GM04503 (cell line): Measurements from ENCODE around the gene SORBS1.
A peak's percentile ranks its signal among the peaks of the same experiment; 100 is the strongest.

Experiments
- DNase-seq: peaks from one replicate; pipeline ENCODE4 v3.0.0-alpha.2; 2012; ENCODE audit warnings: low read depth

Gene SORBS1

DNA sequence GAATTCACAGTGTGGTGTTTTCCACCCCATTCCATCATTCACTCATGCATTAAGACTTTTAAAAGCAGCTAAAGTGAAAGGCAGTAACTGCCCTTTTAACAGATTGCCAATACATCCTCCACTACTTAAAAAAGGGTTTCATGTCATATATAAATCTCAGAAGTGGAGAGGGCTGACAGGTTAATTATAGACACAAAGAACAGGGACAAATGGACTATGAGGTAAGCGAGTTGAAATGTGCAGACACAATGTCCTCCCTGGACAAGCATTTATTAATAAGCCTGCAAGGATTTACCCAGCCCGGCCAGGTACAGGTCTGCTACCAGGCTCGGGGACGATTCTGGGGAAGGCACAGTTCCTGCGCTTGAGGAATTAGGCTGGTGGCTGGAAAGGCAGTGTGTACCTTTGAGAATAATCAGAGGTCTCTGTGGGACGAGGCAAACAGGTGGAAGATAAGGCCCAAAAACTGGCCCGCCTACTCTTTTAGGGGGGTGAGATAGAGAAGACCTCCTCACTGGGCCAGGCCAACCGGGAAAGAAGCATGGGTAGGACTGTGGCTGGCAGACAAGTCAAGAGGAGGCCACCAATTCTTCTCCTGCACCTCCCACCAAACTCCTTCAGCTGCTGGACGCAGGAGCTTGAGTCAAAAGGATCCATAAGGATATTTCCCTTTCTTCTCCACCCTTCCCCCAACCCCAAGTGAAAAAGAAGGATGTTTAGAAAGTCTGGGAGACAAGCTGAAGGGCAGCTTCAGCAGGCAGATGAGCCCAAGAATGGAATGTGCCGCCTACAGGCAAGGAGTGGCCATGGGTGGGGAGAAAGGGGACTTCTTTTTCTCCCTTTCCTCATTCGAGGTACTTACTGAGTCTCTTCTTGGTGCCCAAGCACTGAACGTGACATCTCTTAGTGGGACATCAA lies 271.9 kb downstream of the SORBS1 start:
- DNase-seq: no peak

GRCh38 chr10:95288303-95288702 lies 272.9 kb downstream of the SORBS1 start:
- DNase-seq: no peak

DNA sequence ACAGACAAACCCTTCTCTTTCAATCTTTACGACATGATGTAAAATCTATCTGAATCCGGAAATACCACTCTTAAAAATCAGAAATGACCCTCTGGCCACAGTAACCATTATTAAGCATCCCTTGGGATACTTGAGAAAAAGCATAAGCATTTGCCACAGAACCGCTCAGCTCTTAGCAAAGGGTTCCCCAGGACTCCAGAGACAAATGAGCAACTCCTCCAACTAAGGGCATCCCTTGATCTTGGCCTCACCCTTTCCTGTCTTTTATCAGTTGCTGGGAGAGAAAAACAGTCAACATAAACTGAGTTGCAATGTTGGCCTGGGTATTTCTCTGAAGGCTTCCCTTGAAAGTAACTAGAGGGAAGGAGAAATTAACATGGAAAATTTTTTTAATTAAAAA lies 273.9 kb downstream of the SORBS1 start:
- peak; percentile 76 for DNase-seq

GRCh38 chr10:95286707-95287106 lies 274.5 kb downstream of the SORBS1 start:
- DNase-seq: no peak

DNA sequence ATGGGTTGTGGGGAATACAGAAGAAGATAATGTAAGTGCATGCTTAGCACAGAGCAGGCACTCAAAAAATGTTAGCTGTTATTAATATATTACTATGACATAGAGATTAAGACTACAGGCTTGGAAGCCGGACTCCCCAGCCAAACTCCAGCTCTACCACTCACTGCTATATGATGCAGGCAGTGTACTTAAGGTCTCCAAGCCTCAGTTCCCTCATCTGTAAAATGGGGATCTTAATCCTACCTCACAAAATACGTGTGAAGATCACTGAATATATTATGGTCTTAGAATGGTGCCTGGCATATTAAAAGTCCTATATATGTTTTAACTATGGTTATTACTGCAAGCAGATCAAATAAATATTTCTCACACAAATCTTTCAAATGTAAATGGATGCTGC lies 275.6 kb downstream of the SORBS1 start:
- no peak for DNase-seq

DNA sequence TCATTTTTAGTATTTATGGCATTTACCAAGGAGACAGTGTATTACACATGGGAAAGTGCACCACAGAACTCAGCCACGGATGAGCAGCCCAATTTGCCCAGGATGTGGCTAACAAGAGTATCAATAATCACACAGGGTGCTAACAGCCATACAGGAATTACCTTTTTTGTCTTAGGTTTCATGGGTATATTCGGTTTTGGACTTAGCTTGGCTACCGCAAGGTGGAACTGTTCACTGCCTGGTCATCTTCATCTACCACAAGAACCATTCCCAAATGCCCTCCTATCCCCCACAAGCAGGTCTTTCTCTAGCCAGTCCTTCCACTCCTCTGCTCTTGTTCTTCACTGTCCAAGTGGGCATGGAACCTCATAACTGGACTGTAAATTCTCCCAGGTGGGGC lies 276.4 kb downstream of the SORBS1 start:
- no peak for DNase-seq

- DNase-seq: no peak
Observed at GRCh38 chr10:95282107-95282506, 279.1 kb downstream of the SORBS1 start.

GRCh38 chr10:95281206-95281605 lies 280.0 kb downstream of the SORBS1 start:
- DNase-seq: no peak

DNA sequence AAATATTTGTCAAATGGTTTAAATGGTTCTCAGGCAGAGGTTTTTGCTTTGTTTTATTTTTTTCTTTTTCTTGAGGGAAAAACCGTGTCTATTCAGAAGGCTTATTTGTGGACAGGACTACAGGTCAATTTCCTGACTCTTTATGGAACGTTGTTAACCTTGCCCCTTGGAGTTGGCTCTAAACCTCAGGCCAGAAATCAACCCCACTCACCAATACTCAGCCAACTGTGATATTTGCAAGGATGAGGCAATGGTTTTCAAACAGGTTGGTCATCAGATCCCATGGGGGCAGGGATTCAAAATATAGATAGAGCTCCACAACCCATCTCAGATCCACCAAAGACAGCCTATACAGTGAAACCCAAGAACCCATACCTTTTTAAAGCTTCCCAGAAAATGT lies 280.5 kb downstream of the SORBS1 start:
- DNase-seq: no peak

- no peak for DNase-seq
Observed at GRCh38 chr10:95279042-95279820, 281.9 kb downstream of the SORBS1 start.

DNA sequence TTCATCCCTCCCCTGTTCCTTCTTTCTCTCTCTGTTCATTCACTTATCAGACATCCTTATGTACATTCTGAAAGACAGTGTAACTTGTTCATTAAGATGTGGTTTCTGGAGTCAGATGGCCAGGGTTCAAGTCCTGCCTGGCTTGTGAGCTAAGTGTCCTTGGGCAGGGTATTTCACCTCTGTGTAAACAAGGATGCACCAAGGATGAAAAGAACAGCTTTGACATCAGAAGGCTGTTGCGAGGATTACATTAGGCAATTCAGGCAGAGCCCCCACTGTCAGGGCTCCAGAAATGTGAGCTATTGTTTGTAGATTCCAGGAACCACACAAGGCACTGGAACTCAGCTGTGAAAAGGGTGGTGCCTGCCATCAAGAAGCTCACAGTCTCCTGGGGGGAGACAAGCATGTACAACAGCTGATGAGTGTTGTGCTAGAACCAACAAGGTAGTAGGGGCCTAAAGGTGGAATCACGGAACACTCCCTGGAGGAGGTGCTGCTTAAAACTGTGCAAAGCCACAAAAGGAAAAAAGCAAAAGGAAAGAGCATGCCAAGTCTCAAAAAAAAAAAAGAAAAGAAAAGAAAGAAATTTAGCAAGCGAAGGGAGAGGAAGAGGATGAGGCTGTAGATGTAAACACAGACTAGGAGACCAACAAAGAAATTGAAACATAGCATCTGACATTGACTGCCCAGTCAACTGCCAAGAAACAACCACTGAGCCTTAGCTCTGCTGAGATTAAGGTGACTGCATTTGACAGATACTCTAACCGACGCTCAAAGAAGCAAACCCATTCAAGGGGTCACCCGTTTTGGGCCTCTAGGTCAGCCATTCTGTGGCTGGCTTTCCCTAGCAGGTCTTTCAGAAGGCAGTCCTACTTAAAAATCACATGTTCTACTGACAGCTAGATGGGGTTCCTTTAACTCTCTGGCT lies 282.8 kb downstream of the SORBS1 start:
- DNase-seq: no peak

DNA sequence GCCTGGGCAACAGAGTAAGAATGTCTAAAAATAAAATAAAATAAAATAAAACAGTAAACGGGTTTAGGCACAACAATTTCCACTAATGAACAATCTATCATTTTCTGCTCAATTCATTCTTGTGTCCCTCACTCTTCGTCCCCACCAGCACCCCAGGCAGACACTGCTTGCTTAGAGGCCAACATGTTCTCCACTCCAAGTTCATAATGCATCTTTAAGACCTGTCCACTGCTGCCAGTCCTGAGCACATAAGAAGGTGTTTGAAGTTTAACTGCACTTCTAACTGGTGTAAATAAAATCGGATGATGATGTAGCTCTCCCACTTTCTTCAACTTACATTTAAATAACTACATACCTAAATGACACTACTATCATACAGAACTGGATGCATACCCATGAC lies 283.6 kb downstream of the SORBS1 start:
- no peak for DNase-seq

DNA sequence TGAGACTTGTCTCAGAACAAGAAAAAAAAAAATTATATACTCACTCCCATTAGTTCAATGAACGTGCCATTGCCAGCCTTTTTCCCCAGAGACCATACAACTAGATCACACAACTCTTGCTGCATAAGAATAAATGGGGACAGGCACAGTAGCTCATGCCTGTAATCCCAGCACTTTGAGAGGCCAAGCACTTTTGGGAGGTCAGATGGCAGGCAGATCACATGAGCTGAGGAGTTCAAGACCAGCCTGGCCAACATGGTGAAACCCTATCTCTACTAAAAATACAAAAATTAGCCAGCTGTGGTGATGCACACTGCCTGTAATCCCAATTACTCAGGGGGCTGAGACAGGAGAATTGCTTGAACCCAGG lies 284.0 kb downstream of the SORBS1 start:
- DNase-seq: no peak

DNA sequence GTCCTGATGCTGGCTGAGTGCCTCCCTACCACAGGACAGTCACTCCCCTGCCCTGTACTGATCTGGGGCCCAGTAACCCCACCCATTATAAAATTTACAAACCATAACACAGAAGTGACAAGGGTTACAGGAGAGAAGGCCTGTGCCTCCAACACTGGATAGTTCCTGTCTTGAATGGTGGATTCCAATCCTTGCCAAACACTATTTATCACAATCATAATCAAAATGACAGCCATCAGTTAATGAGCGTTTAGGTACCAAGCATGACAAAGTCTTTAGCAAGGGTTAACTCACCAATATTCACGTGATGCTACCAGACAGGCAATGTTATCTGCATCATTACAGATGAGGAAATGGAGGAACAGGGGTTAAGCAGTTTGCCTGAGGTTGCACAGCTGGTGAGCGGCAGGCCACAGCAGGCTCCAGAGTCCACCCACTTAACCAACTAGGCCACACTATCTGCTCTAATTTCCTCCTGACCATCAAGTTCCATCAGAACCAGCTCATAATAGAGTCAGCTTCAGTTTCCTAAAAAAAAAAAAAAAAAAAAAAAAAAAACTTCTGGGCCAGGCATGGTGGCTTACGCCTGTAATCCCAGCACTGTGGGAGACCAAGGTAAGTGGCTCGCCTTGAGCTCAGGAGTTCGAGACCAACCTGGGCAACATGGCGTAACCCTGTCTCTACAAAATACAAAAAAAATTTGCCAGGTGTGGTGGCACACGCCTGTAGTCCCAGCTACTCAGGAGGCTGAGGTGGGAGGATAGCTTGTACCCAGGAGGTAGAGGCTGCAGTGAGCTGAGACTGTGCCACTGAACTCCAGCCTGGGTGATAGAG lies 284.6 kb downstream of the SORBS1 start:
- no peak for DNase-seq

GRCh38 chr10:95275726-95276366 lies 285.3 kb downstream of the SORBS1 start:
- no peak for DNase-seq

- peak; percentile 93 for DNase-seq
Observed at GRCh38 chr10:95273393-95274312, 287.5 kb downstream of the SORBS1 start.

- no peak for DNase-seq
Observed at GRCh38 chr10:95268438-95268837, 292.7 kb downstream of the SORBS1 start.

- no peak for DNase-seq
Observed at GRCh38 chr10:95267251-95267650, 293.9 kb downstream of the SORBS1 start.

- DNase-seq: peak; percentile 96
Observed at GRCh38 chr10:95266674-95267095, 294.5 kb downstream of the SORBS1 start.

DNA sequence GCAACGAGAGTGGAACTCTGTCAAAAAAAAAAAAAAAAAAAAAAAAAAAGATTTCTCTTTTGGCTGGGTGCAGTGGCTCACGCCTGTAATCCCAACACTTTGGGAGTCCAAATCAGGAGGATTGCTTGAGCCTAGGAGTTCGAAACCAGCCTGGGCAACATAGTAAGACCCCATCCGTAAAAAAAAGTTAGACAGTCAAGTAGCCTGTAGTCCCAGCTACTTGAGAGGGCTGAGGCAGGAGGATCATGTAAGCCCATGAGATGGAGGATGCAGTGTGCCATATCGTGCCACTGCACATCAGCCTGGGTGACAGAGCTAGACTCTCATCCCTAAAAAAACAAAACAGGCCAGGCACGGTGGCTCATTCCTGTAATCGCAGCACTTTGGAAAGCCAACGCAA lies 295.6 kb downstream of the SORBS1 start:
- DNase-seq: no peak
